A549 (cell line): Measurements from ENCODE around the gene ZP1. TPM values are rescaled to one million over a fixed set of nuclear protein-coding genes. Genes with fewer than 3 reads are reported as not detected.
"Not testable (repeated sequence)": the region's sequence is repeated elsewhere in the genome, so short reads cannot be mapped to it uniquely, and the experiment has no call there.

Experiments
- ATAC-seq, 2 experiments: fragments of 200-7000 bp in 1 of 2; fragments of >200 bp in 1 of 2; cut with Nextera tagmentation in 1 of 2; cut with Tn5 transposase in 1 of 2; 3 replicates each; pipeline versions ENCODE4 v1.8.0 to v1.9.1; 2018 to 2020; ENCODE audit warnings: mild to moderate bottlenecking in 1 of 2, moderate library complexity in 1 of 2
- CTCF ChIA-PET: fragments of 300-600 bp; sonication (Branson Sonifier 250); formaldehyde crosslinking; extraction: SDS; loops from one replicate; lab custom pipeline; 2021; ENCODE audit warnings: antibody characterized with exemption, inconsistent platforms; lab: Yijun Ruan, JAX
- POLR2A ChIA-PET: fragments of 350-600 bp; formaldehyde crosslinking; extraction: SDS; loops from one replicate; lab custom pipeline; 2021; ENCODE audit warnings: antibody characterized with exemption, inconsistent platforms; lab: Yijun Ruan, JAX
- DNase-seq, 2 experiments: peaks; one replicate each; pipeline versions ENCODE4 v3.0.0 to v3.0.0-alpha.2; 2011 to 2016; ENCODE audit warnings: low read depth in 1 of 2, low spot score in 1 of 2
- FAIRE-seq: peaks from 2 replicates; lab custom pipeline; 2011; peaks lifted over from hg19 to GRCh38; lab: Jason Lieb, UNC
- H3K27ac ChIP-seq, 2 experiments: fragments of >200 bp; sonication (Bioruptor Twin); formaldehyde crosslinking; 3 replicates each; pipeline ENCODE4 v1.5.1; 2016 to 2017
- H3K4me1 ChIP-seq: fragments of >200 bp; sonication (Bioruptor Twin); formaldehyde crosslinking; 3 replicates; pipeline ENCODE4 v1.6.1; 2016
- H3K4me2 ChIP-seq: fragments of >200 bp; sonication (Bioruptor Twin); formaldehyde crosslinking; 3 replicates; pipeline ENCODE4 v1.6.1; 2016
- H3K4me3 ChIP-seq: fragments of >200 bp; sonication (Bioruptor Twin); formaldehyde crosslinking; 3 replicates; pipeline ENCODE4 v1.5.1; 2016
- H3K9me3 ChIP-seq: fragments of >200 bp; sonication (Bioruptor Twin); formaldehyde crosslinking; 3 replicates; pipeline ENCODE4 v1.6.1; 2016
- BHLHE40 ChIP-seq: IDR thresholded peaks from 2 replicates; pipeline ENCODE4 v1.6.1; 2012; ENCODE audit warnings: low read depth, low read length, inconsistent platforms
- CBX2 ChIP-seq: fragments of 200-600 bp; sonication (generic); IDR thresholded peaks from 2 replicates; pipeline ENCODE4 v1.6.1; 2016; ENCODE audit warnings: low read depth, mild to moderate bottlenecking, borderline replicate concordance
- CBX8 ChIP-seq: fragments of 200-600 bp; sonication (generic); IDR thresholded peaks from 2 replicates; pipeline ENCODE4 v1.6.1; 2016
- ESRRA ChIP-seq: fragments of 150-350 bp; IDR thresholded peaks from 2 replicates; pipeline ENCODE4 v1.6.1; 2014; ENCODE audit warnings: mild to moderate bottlenecking, low read length, borderline replicate concordance
- FOSB ChIP-seq: fragments of 250-450 bp; sonication (Bioruptor Pico); IDR thresholded peaks from 2 replicates; pipeline ENCODE4 v1.5.0; 2020; ENCODE audit warnings: mild to moderate bottlenecking, moderate library complexity
- FOSL2 ChIP-seq, 2 experiments: fragments of 450-650 bp in 1 of 2; fragments of >200 bp in 1 of 2; sonication (Bioruptor Twin) in 1 of 2; formaldehyde crosslinking; IDR thresholded peaks; 2 replicates each; pipeline versions ENCODE4 v1.5.0 to v1.6.1; 2016 to 2020; ENCODE audit warnings: mild to moderate bottlenecking in 1 of 2, moderate library complexity in 1 of 2
- GATA3 ChIP-seq: IDR thresholded peaks from 2 replicates; pipeline ENCODE4 v1.6.1; 2012; ENCODE audit warnings: borderline replicate concordance
- HOXA7 ChIP-seq: fragments of 250-450 bp; sonication (Bioruptor Pico); IDR thresholded peaks from 2 replicates; pipeline ENCODE4 v1.5.0; 2020; ENCODE audit warnings: mild to moderate bottlenecking, moderate library complexity
- HOXB13 ChIP-seq: fragments of 250-450 bp; sonication (Bioruptor Pico); IDR thresholded peaks from 2 replicates; pipeline ENCODE4 v1.5.0; 2020; ENCODE audit warnings: low read depth, mild to moderate bottlenecking, moderate library complexity
- NFE2L2 ChIP-seq: fragments of 150-350 bp; conservative IDR thresholded peaks from 2 replicates; pipeline ENCODE4 v1.6.1; 2014; ENCODE audit warnings: low read length
- NR3C1 ChIP-seq: fragments of >200 bp; sonication (Bioruptor Twin); formaldehyde crosslinking; IDR thresholded peaks from 3 replicates; pipeline ENCODE4 v1.6.1; 2017
- RARB ChIP-seq: fragments of 250-450 bp; sonication (Bioruptor Pico); IDR thresholded peaks from 2 replicates; pipeline ENCODE4 v1.8.0; 2021; ENCODE audit warnings: mild to moderate bottlenecking, moderate library complexity
- RCOR1 ChIP-seq: fragments of 150-350 bp; IDR thresholded peaks from 2 replicates; pipeline ENCODE4 v1.6.1; 2014; ENCODE audit warnings: antibody characterized with exemption, low read length, low read depth
- RFX5 ChIP-seq: fragments of 450-650 bp; IDR thresholded peaks from 2 replicates; pipeline ENCODE4 v1.7.1; 2014; ENCODE audit warnings: antibody characterized with exemption, mild to moderate bottlenecking, moderate library complexity
- RNF2 ChIP-seq: fragments of 200-600 bp; sonication (generic); IDR thresholded peaks from 2 replicates; pipeline ENCODE4 v1.6.1; 2016; ENCODE audit warnings: low read depth, mild to moderate bottlenecking, antibody characterized with exemption, moderate library complexity, borderline replicate concordance
- ZFP36 ChIP-seq: fragments of 450-650 bp; IDR thresholded peaks from 2 replicates; pipeline ENCODE4 v1.6.1; 2014; ENCODE audit warnings: borderline replicate concordance; ENCODE audit not compliant: partially characterized antibody
- ZNF302 ChIP-seq: fragments of 250-450 bp; sonication (Bioruptor Pico); IDR thresholded peaks from 2 replicates; pipeline ENCODE4 v1.9.0; 2021; ENCODE audit warnings: inconsistent platforms, mild to moderate bottlenecking, moderate library complexity
- WGBS: methylation state at CpG from one replicate; pipeline ENCODE4 v1.1.6; 2017; ENCODE audit errors: missing lambda C conversion rate; 5-methylcytosine and 5-hydroxymethylcytosine counted together
- polyA plus RNA-seq, 4 experiments: library from polyadenylated mRNA; depleted of rRNA in 3 of 4; stranded (reverse); fragments of >200 nt; fragmentation: RNase III in 1 of 4; extraction: RNeasy Plus Mini Kit Qiagen cat#74134 plus additional on column Dnase treatment in 1 of 4; gene quantifications; 2 replicates in 3 of 4; 3 replicates in 1 of 4; pipeline ENCODE4 v1.2.3, GENCODE V29; 2011 to 2017
- TF ChIP-seq, protein P1 (sequence below): fragments of 450-650 bp; IDR thresholded peaks from 2 replicates; pipeline ENCODE4 v1.6.1; 2014; ENCODE audit warnings: antibody characterized with exemption
- TF ChIP-seq, protein P2 (sequence below): fragments of >200 bp; sonication (Bioruptor Twin); formaldehyde crosslinking; IDR thresholded peaks from 3 replicates; pipeline ENCODE4 v1.6.1; 2016
- TF ChIP-seq, protein P3 (sequence below): fragments of >200 bp; sonication (Bioruptor Twin); formaldehyde crosslinking; IDR thresholded peaks from 3 replicates; pipeline ENCODE4 v1.5.1; 2016
- TF ChIP-seq, protein P4 (sequence below): fragments of 250-450 bp; sonication (Bioruptor Pico); IDR thresholded peaks from 2 replicates; pipeline ENCODE4 v1.5.0; 2021; ENCODE audit warnings: mild to moderate bottlenecking, moderate library complexity, borderline replicate concordance
- TF ChIP-seq, protein P5 (sequence below): IDR thresholded peaks from 2 replicates; pipeline ENCODE4 v1.6.1; 2012

Gene ZP1
- polyA plus RNA-seq, 2 of the 4 experiments (the other 2 are of a cell fraction): 0.06 to 0.30 TPM

DNA sequence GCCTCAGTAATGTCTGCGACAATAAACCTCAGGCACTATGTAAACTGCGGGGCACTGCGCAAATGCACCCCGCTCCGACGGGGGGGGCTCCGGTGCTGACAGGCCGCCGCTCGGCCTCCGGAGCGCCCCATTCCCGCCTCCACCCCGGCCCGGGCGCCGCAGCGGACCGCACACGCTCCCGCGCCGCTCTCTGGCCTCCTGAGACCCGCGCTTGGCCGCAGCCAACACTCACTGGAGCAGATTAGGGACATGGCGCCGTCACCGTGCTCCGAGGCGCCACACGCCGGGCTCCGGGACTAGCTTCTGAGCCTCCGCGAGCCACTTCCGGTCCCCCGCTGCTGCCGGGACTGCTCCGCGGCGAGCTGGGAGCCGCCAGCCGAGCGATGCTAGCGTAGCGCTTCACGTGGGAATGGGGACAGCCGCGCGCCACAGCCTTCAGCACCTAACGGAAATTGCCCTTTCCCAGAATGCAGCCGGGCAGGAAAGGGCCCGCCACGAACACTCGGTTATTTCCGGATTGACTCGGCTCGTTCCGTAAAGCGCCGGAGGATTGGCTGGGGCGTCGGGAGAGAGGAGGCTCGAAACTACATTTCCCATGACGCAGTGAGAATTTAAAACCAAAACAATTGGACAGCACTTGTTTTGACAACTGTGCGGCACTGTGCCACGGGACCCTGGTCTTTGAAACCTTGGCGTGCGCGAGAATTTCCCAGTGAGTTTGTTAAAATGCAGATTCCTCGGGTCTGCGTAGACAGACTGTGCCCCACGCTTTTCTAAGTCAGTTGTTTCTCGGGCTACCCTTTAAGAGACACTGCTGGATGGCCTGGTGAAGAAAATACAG is 39.0 kb downstream of the ZP1 start, which contains the start of gene PRPF19 (continued):
- TF ChIP-seq, protein P1, sequence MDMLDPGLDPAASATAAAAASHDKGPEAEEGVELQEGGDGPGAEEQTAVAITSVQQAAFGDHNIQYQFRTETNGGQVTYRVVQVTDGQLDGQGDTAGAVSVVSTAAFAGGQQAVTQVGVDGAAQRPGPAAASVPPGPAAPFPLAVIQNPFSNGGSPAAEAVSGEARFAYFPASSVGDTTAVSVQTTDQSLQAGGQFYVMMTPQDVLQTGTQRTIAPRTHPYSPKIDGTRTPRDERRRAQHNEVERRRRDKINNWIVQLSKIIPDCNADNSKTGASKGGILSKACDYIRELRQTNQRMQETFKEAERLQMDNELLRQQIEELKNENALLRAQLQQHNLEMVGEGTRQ: peak; percentile 59
- TF ChIP-seq FOSL2 (IDR thresholded peaks at IDR 0.05): no peak
- TF ChIP-seq FOSL2 (CRISPR knock-in tag; IDR thresholded peaks at IDR 0.05): no peak
- no peak for TF ChIP-seq ESRRA
- TF ChIP-seq, protein P2, sequence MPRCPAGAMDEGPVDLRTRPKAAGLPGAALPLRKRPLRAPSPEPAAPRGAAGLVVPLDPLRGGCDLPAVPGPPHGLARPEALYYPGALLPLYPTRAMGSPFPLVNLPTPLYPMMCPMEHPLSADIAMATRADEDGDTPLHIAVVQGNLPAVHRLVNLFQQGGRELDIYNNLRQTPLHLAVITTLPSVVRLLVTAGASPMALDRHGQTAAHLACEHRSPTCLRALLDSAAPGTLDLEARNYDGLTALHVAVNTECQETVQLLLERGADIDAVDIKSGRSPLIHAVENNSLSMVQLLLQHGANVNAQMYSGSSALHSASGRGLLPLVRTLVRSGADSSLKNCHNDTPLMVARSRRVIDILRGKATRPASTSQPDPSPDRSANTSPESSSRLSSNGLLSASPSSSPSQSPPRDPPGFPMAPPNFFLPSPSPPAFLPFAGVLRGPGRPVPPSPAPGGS: peak; percentile 74; the same call in 1 of the 3 replicates
- TF ChIP-seq, protein P3, sequence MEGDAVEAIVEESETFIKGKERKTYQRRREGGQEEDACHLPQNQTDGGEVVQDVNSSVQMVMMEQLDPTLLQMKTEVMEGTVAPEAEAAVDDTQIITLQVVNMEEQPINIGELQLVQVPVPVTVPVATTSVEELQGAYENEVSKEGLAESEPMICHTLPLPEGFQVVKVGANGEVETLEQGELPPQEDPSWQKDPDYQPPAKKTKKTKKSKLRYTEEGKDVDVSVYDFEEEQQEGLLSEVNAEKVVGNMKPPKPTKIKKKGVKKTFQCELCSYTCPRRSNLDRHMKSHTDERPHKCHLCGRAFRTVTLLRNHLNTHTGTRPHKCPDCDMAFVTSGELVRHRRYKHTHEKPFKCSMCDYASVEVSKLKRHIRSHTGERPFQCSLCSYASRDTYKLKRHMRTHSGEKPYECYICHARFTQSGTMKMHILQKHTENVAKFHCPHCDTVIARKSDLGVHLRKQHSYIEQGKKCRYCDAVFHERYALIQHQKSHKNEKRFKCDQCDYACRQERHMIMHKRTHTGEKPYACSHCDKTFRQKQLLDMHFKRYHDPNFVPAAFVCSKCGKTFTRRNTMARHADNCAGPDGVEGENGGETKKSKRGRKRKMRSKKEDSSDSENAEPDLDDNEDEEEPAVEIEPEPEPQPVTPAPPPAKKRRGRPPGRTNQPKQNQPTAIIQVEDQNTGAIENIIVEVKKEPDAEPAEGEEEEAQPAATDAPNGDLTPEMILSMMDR: no peak
- TF ChIP-seq CBX8: no peak

DNA sequence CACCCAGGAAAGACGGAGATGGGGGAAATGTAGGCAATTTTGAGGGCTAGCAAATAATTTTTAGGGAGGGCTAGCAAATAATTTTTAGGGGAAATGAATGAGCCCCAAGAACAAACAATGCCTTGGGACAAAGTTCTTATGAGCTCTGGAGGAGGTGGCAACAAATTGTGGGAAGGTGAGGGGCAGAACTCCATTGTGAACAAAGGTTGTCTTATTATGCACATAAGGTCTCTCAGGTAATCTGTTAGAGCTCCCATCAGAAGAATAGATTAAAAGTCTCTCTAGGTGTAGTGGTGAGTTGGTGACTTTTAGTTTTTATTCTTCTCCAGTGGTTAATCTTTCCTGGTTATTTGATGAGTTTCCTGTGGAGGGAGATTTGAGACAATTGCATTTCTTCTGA is 41.5 kb downstream of the ZP1 start:
- Histone ChIP-seq H3K9me3 (no peaks in the 10 kb centered on the region), H3K27ac (no peak overlapping the region), H3K4me1 (peaks cover 12% of the 10 kb centered on the region), H3K4me3 (no peak overlapping the region), H3K4me2 (no peak overlapping the region)
- DNase-seq (no peak), ATAC-seq (no peak), FAIRE-seq (no peak)
- ChIA-PET POLR2A (no interaction called here), CTCF (interaction anchor here (1.7 to 12.7 kb wide), 4 partner anchors 9 to 78 kb away, joined by 3 to 153 read pairs (median 15); no protein-coding TSS in a partner anchor)
- WGBS: 12% methylated on average over 1 of the region's 1 CpG
- TF ChIP-seq CBX2 (no peak), RNF2 (no peak), RFX5 (no peak), NFE2L2 (no peak), HOXB13 (CRISPR knock-in tag) (no peak), ZNF302 (CRISPR knock-in tag) (no peak), RARB (CRISPR knock-in tag) (no peak), BHLHE40 (no peak), NR3C1 (no peak), HOXA7 (no peak), ZFP36 (no peak), FOSB (no peak), ESRRA (no peak), RCOR1 (no peak), GATA3 (no peak)
- TF ChIP-seq, protein P4, sequence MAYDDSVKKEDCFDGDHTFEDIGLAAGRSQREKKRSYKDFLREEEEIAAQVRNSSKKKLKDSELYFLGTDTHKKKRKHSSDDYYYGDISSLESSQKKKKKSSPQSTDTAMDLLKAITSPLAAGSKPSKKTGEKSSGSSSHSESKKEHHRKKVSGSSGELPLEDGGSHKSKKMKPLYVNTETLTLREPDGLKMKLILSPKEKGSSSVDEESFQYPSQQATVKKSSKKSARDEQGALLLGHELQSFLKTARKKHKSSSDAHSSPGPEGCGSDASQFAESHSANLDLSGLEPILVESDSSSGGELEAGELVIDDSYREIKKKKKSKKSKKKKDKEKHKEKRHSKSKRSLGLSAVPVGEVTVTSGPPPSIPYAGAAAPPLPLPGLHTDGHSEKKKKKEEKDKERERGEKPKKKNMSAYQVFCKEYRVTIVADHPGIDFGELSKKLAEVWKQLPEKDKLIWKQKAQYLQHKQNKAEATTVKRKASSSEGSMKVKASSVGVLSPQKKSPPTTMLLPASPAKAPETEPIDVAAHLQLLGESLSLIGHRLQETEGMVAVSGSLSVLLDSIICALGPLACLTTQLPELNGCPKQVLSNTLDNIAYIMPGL (CRISPR knock-in tag): no peak
- TF ChIP-seq, protein P5, sequence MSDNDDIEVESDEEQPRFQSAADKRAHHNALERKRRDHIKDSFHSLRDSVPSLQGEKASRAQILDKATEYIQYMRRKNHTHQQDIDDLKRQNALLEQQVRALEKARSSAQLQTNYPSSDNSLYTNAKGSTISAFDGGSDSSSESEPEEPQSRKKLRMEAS: no peak
- TF ChIP-seq, protein P1: no peak

DNA sequence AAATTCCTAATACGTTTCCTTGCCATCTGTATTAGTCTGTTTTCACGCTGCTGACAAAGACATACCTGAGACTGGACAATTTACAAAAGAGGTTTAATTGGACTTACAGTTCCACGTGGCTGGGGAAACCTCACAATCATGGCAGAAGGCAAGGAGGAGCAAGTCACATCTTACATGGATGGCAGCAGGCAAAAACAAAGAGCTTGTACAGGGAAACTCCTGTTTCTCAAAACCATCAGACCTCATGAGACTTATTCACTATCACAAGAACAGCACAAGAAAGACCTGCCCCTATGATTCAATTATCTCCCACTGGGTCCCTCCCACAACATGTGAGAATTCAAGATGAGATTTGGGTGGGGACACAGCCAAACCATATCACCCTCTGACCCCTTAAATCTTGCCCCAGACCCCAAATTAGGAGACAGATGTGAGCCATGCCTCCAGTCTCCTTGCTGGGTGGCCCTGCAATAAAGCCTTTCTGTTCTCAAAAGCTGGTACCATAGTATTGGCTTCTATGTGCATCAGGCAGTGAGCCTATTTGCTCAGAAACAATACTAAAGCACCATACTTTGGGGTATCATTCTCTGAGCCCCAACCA is 42.4 kb downstream of the ZP1 start:
- POLR2A ChIA-PET, H3K27ac ChIP-seq, H3K9me3 ChIP-seq, DNase-seq, FAIRE-seq, H3K4me3 ChIP-seq, ATAC-seq, H3K4me1 ChIP-seq, H3K4me2 ChIP-seq: not testable (repeated sequence)
- WGBS: 0% methylated on average over 3 of the region's 3 CpGs
- CTCF ChIA-PET: interaction anchor here (2.1 to 2.9 kb wide), 2 partner anchors 10 to 11 kb away, joined by 8 to 22 read pairs; no protein-coding TSS in a partner anchor
